Transverse colon (tissue), 4 donors: ENCODE measurements around the gene ADAMTS3.

Experiments used
- EP300 ChIP-seq: sonication (generic); formaldehyde crosslinking; IDR thresholded peaks from one replicate; pipeline ENCODE4 v1.6.1; 2017; ENCODE audit warnings: antibody characterized with exemption, low read depth
- POLR2A ChIP-seq: fragments of 450-650 bp; IDR thresholded peaks from one replicate; pipeline ENCODE4 v1.6.1; 2016; ENCODE audit warnings: antibody characterized with exemption, mild to moderate bottlenecking, moderate library complexity
- POLR2AphosphoS5 ChIP-seq, 3 donors: sonication (generic); formaldehyde crosslinking; IDR thresholded peaks; one replicate each; pipeline ENCODE4 v1.6.1; 2016; ENCODE audit warnings: antibody characterized with exemption in 3 of 3
- TF ChIP-seq, protein P1 (sequence below), 5 experiments: fragments of 200-600 bp in 3 of 5; fragments of 450-650 bp in 2 of 5; sonication (generic) in 3 of 5; IDR thresholded peaks; 1 replicate in 2 of 5; 2 replicates in 3 of 5; pipeline ENCODE4 v1.5.1; 2016 to 2017; ENCODE audit warnings: antibody characterized with exemption in 5 of 5, inconsistent platforms in 3 of 5, mild to moderate bottlenecking in 2 of 5, moderate library complexity in 1 of 5

DNA sequence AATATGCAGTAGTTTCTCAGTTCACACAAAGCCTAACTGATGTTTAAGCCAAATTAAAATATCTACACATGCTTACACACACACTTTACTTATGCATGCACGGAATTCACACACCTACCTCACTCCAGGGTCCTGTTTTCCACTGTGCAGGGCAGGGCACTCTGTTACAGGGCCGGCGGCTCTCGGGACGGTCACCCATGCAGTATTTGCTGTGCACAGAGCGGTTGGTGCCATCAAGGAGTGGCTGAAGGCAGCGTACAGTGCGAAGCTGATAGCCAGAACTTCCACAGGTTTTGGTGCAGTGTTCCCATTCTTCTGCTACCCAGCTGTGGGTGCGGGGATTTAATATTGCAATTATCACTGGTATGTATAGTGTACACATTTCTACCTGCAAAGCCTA lies 278.3 kb downstream of the ADAMTS3 start:
- TF ChIP-seq POLR2AphosphoS5 (IDR thresholded peaks at IDR 0.05) (no peak), POLR2A (no peak), EP300 (no peak)
- TF ChIP-seq, protein P1, sequence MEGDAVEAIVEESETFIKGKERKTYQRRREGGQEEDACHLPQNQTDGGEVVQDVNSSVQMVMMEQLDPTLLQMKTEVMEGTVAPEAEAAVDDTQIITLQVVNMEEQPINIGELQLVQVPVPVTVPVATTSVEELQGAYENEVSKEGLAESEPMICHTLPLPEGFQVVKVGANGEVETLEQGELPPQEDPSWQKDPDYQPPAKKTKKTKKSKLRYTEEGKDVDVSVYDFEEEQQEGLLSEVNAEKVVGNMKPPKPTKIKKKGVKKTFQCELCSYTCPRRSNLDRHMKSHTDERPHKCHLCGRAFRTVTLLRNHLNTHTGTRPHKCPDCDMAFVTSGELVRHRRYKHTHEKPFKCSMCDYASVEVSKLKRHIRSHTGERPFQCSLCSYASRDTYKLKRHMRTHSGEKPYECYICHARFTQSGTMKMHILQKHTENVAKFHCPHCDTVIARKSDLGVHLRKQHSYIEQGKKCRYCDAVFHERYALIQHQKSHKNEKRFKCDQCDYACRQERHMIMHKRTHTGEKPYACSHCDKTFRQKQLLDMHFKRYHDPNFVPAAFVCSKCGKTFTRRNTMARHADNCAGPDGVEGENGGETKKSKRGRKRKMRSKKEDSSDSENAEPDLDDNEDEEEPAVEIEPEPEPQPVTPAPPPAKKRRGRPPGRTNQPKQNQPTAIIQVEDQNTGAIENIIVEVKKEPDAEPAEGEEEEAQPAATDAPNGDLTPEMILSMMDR (IDR thresholded peaks at IDR 0.05) = no peak
